HG03064 (cell line): ENCODE measurements around the gene BMPER.
"Not testable (repeated sequence)": the region's sequence is repeated elsewhere in the genome, so short reads cannot be mapped to it uniquely, and the experiment has no call there.

Experiments
- ATAC-seq: cut with Tn5 transposase; IDR thresholded peaks from one replicate; pipeline ENCODE4 v1.9.1; 2021; ENCODE audit warnings: low read depth; ENCODE audit not compliant: unreplicated experiment

The BMPER gene

GRCh38 chr7:34162027-34162565 lies 256.8 kb downstream of the BMPER start:
- ATAC-seq, result no peak

GRCh38 chr7:34162677-34163076 lies 257.3 kb downstream of the BMPER start:
- ATAC-seq, result no peak

- ATAC-seq, result no peak
Observed at GRCh38 chr7:34163956-34164355, 258.6 kb downstream of the BMPER start.

- no peak for ATAC-seq
Observed at GRCh38 chr7:34165466-34165865, 260.1 kb downstream of the BMPER start.

GRCh38 chr7:34165927-34166550 lies 260.7 kb downstream of the BMPER start:
- no peak for ATAC-seq

GRCh38 chr7:34168013-34168412 lies 262.7 kb downstream of the BMPER start:
- ATAC-seq, result no peak

GRCh38 chr7:34174688-34175616 lies 269.6 kb downstream of the BMPER start:
- ATAC-seq, result not testable (repeated sequence)

GRCh38 chr7:34175837-34176236 lies 270.5 kb downstream of the BMPER start:
- no peak for ATAC-seq

- ATAC-seq, result no peak
Observed at GRCh38 chr7:34177476-34177875, 272.1 kb downstream of the BMPER start.

- no peak for ATAC-seq
Observed at GRCh38 chr7:34181271-34181958, 276.1 kb downstream of the BMPER start.

GRCh38 chr7:34184466-34184865 lies 279.1 kb downstream of the BMPER start:
- ATAC-seq, result no peak

GRCh38 chr7:34187798-34188307 lies 282.5 kb downstream of the BMPER start:
- ATAC-seq, result no peak

- no peak for ATAC-seq
Observed at GRCh38 chr7:34189031-34189430, 283.7 kb downstream of the BMPER start.

- no peak for ATAC-seq
Observed at GRCh38 chr7:34190299-34190698, 285.0 kb downstream of the BMPER start.

- ATAC-seq, result no peak
Observed at GRCh38 chr7:34191162-34191561, 285.8 kb downstream of the BMPER start.

GRCh38 chr7:34191771-34192479 lies 286.6 kb downstream of the BMPER start:
- ATAC-seq, result no peak

GRCh38 chr7:34192906-34193305 lies 287.6 kb downstream of the BMPER start:
- ATAC-seq, result no peak

- ATAC-seq, result no peak
Observed at GRCh38 chr7:34198231-34198641, 292.9 kb downstream of the BMPER start.
